T-helper 2 cell treated with Interferon-gamma antibody and Interleukin-4, amounts not matched to agents 100 ng/mL and 5 ng/mL, for 36 hours (primary cell): Measurements from ENCODE around the gene ARHGAP5. TPM values are rescaled to one million over a fixed set of nuclear protein-coding genes. Genes with fewer than 3 reads are reported as not detected.

Experiments used
- intact Hi-C: fragments of 100-400 bp; cut with micrococcal nuclease; formaldehyde crosslinking; loops from one replicate; pipeline ENCODE4 v1.15.1; 2023
- total RNA-seq: library from RNA; stranded (reverse); gene quantifications from 2 replicates; pipeline ENCODE4 v1.2.3, GENCODE V29; 2022

Gene ARHGAP5
- total RNA-seq, 1 donor from 2014 or later, result 32.5 TPM

DNA sequence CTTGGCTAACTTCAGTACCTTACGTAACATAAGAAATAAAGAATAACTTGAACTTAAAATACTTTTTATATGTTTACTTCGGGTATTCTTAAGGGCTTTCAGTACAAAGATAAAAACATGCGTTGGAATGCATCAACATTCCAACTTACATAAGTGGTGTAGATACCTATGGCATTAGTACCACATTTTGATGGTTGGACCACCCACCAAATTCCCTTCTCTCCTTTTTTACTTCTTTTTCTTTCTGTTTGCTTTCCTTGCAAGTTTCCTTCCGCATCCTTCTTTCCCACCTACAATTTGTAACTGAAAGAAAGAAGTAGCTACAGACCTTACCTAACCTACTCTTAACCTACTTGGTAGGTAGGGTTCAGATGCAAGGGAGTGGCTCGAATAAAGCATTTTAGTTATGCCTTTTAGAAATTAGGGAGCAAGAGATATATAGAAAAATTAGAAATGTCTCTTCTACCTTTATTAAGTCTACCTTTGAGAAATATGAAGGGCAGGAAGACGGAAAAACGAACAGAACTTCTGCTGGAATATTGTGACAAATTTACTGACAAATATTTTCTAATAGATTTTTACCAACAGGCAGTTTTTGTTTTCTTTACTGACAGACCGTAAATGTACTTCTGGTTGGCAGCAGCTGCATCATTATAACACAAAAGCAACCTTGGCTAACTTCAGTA is 2.1 kb upstream of the ARHGAP5 start:
- intact Hi-C loops, result loop anchor here (5.0 to 10.0 kb wide), 5 partner anchors 138 to 1970 kb away; partner anchors contain the start of genes HECTD1 and SCFD1

DNA sequence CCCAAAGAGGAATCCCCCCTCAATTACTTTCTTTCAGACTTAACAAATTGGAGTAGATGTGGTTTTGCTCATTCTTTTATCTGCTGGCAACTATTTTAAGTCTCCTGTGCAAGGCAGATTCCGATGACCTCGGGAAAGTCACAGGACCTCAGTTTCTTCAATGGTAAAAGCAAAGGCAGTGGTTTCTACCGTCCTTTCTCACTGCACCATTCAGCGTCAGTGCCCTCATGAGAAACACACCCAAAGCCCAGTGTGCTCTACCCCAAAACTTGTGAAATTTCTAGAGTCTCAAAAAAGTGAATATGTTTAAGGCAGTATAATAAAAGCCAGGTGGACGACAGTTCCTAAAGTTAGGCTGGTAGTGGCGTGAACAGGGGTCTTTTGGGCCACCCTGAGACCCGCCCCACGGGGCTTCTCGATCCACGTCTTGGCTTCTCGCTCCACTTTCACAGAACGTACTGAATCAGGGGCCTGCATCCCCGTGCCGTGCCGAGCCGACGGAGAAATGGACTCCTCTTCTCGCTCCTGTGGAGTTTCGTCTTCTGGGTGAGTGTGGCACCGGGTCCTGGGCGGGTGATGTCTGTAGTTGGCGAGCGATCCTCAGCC is 1.3 kb upstream of the ARHGAP5 start:
- intact Hi-C loops, result loop anchor here (1.0 to 10.0 kb wide), 7 partner anchors 128 to 1969 kb away; partner anchors contain the start of genes DTD2, HECTD1, RNU6-8 and SCFD1

DNA sequence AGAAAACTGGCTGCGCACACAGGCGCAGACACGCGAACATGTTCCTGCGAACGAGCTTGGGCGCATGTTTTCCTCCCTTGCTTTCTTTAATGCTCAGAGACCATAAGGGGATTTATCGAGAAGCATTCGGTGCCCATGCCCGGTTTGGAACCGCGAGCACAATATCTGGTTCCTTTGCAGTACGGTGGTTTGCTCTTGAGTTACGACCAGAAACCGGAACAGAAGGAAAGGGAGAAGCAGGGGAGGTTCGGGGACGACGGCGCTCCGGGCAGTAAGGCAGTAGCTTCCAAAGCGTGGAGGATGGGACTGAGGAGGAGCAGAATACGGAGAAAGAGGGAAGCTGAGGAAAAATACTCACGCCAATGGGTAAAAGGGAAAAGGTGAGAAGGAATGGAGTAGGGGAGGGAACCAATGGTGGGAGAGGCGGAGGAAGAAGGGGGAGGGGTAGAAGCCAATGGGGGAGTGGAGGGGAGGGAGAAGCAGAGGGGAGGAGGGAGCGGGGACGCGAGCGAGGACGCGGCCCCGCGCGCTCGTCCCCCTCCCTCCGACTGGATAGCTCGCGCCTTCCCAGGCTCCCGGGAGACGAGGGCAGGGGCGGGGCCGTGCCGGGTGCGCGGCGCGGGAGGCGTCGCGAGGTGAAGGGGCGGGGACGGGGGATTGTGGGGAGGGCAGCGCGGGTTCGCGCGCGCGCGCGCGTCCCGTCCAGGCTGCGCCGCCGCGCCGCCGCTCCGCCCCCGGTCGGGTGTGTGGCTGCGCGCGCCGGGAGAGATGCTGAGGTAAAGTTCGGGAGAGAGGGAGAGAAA is 625 bp upstream of the ARHGAP5 start:
- intact Hi-C loops, result loop anchor here (1.0 to 10.0 kb wide), 8 partner anchors 127 to 1968 kb away; partner anchors contain the start of genes DTD2, HECTD1, NUBPL and RNU6-8

- intact Hi-C loops, result loop anchor here (1.0 to 10.0 kb wide), 6 partner anchors 24 to 1967 kb away; partner anchors contain the start of genes HECTD1 and SCFD1
Observed at GRCh38 chr14:32078023-32078857, 1.1 kb downstream of the ARHGAP5 start.

GRCh38 chr14:32078858-32079216 is 1.7 kb downstream of the ARHGAP5 start:
- intact Hi-C loops, result loop anchor here (1.0 to 10.0 kb wide), 6 partner anchors 23 to 1966 kb away; partner anchors contain the start of genes HECTD1 and SCFD1

GRCh38 chr14:32079264-32079663 is 2.2 kb downstream of the ARHGAP5 start:
- intact Hi-C loops, result loop anchor here (5.0 to 10.0 kb wide), 5 partner anchors 142 to 1966 kb away; partner anchors contain the start of genes HECTD1 and SCFD1

GRCh38 chr14:32080001-32080510 is 3.0 kb downstream of the ARHGAP5 start:
- intact Hi-C loops, result no loop called here

GRCh38 chr14:32081901-32082300 is 4.8 kb downstream of the ARHGAP5 start:
- intact Hi-C loops, result no loop called here

DNA sequence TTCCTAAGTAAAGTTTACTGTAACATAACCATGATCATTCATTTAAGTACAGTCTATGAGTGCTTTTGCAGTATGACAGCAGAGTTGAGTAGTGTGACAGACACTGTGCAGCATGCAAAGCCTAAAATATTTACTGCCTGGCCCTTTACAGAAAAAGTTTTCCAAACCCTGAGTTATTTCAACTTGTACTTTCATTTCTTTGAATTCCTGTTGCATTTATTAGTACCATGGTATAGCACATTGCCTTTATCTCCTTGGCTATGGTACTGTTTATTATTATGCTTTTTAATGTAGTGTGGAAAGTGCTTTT is 6.2 kb downstream of the ARHGAP5 start:
- intact Hi-C loops, result no loop called here

DNA sequence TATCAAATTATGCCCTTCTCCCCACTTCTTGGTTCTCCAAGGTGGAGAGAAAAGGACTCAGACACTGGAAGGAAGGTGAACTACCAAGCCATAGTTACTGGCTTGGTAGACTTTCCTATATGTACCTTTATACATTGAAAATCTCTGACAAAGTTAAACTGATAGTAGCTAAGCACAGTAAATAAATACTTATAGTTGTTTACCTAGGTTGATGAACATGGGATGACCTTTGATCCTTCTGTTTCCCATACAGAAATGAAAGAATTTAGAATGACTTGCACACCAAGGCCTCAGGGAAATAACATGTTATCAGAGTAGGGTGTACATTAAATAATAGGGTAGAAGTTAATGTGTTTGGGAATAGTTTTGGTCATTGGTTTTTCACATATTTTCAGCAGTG is 6.7 kb downstream of the ARHGAP5 start:
- intact Hi-C loops, result no loop called here

DNA sequence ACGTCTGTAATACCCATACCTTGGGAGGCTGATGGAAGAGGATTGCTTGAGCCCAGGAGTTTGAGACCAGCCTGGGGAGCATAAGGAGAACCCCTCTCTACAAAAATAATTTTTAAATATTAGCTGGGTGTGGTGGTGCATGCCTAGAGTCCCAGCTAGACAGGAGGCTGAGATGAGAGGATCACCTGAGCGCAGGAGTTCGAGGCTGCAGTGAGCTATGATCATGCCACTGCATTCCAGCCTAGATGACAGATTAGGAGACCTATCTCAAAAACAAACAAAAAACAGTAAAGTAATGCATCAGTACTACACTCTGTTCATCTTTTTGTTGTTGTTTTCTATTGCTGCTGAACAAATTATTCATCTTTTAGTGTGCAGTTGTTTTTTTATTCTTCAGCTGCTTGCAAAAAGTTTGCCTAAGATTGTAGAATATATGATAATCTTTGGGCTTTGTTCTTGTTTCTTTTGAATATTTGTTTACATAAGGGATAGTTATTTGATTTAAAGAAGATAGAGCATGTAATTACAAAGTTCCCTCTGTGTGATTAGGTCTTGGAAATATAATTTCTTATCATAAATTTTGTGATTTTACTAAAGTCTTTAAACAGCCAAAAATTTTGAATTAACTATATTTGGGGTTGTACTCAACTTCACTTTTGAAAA is 8.2 kb downstream of the ARHGAP5 start:
- intact Hi-C loops, result no loop called here

- intact Hi-C loops, result no loop called here
Observed at GRCh38 chr14:32085845-32086383, 8.8 kb downstream of the ARHGAP5 start.

- intact Hi-C loops, result no loop called here
Observed at GRCh38 chr14:32087173-32087861, 10.2 kb downstream of the ARHGAP5 start.

DNA sequence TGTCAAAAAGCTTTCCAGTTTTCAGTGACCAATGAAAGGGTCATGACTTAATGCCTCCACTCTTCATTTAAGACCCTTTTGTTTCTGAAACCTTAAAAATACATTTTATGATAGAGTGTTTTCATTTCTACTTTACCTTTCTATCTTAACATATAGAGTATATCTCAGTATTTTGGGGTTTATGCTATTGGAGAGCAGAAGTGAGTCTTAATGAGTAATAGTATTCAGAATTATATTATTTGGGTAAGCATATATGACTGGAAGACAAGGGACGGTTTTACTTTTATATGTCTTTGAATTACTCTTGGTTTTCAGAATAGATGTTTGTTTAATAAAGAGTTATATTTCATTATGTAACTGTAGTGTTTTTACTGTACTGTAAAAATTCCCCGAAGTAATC is 10.8 kb downstream of the ARHGAP5 start:
- intact Hi-C loops, result no loop called here

DNA sequence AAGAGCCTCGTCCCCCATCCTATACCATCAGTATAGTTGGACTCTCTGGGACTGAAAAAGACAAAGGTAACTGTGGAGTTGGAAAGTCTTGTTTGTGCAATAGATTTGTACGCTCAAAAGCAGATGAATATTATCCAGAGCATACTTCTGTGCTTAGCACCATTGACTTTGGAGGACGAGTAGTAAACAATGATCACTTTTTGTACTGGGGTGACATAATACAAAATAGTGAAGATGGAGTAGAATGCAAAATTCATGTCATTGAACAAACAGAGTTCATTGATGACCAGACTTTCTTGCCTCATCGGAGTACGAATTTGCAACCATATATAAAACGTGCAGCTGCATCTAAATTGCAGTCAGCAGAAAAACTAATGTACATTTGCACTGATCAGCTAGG is 13.6 kb downstream of the ARHGAP5 start:
- intact Hi-C loops, result no loop called here

- intact Hi-C loops, result no loop called here
Observed at GRCh38 chr14:32099473-32099872, 22.4 kb downstream of the ARHGAP5 start.

- intact Hi-C loops, result loop anchor here (10.0 kb wide), 2 partner anchors 535 to 645 kb away; partner anchors contain the start of genes DTD2 and NUBPL
Observed at GRCh38 chr14:32100175-32100574, 23.1 kb downstream of the ARHGAP5 start.

- intact Hi-C loops, result loop anchor here (1.0 to 10.0 kb wide), 4 partner anchors 24 to 647 kb away; partner anchors contain the start of genes DTD2, NUBPL and RNU6-8
Observed at GRCh38 chr14:32102152-32102787, 25.2 kb downstream of the ARHGAP5 start.

GRCh38 chr14:32102968-32103367 is 25.9 kb downstream of the ARHGAP5 start:
- intact Hi-C loops, result loop anchor here (1.0 to 10.0 kb wide), 4 partner anchors 25 to 648 kb away; partner anchors contain the start of genes DTD2, NUBPL and RNU6-8
